Middle frontal gyrus (tissue), 1 donor: Measurements from ENCODE around the gene CCND1.

Experiments used
- DNase-seq: peaks from one replicate; pipeline ENCODE4 v3.0.0-alpha.2; 2015; ENCODE audit warnings: low spot score; ENCODE audit errors: extremely low spot score

Gene CCND1

DNA sequence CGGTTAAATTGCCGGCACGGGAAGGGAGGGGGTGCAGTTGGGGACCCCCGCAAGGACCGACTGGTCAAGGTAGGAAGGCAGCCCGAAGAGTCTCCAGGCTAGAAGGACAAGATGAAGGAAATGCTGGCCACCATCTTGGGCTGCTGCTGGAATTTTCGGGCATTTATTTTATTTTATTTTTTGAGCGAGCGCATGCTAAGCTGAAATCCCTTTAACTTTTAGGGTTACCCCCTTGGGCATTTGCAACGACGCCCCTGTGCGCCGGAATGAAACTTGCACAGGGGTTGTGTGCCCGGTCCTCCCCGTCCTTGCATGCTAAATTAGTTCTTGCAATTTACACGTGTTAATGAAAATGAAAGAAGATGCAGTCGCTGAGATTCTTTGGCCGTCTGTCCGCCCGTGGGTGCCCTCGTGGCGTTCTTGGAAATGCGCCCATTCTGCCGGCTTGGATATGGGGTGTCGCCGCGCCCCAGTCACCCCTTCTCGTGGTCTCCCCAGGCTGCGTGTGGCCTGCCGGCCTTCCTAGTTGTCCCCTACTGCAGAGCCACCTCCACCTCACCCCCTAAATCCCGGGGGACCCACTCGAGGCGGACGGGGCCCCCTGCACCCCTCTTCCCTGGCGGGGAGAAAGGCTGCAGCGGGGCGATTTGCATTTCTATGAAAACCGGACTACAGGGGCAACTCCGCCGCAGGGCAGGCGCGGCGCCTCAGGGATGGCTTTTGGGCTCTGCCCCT is 529 bp upstream of the CCND1 start:
- DNase-seq = no peak

DNA sequence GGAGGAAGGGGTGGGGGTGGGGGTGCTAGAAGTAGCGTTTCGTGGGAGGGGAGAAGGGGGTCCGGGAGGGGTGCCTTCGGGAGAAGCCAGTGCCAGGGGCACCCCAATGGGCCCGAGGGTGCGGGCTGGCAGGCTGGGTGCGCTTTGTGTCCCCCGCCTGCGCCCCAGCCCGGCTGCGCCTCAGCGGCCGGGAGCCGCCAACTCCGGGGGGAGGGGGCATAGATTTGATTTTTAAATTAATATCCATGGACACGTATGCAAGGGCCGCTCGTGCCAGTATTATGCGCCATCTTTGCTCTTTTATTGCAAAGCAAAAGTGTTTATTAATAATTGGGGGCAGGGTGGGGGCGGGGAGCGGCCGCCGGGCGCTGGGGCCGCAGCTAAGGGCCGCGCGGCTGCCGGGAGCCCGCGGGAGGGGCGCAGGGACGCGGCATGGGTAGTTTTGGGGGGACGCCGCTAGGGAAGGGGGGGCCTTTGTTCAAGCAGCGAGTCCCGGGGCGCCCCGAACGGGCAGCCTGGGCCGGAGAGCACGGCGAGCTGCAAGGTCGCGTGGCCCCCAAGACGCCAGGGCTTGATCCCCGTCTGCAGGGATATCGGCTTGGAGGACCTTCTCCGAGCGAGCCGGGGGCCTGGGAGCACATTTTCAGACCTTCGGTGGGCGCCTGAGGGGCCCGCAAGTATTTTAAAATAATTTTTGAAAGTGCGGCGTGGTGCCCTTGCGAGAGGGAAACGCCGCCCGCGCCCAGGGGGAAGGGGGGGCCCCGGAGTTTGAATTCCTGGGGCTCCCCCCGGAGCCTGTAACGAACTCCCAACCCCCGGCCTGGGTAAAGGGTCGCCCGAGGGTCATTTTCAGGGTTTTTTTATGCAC is 959 bp downstream of the CCND1 start:
- no peak for DNase-seq

DNA sequence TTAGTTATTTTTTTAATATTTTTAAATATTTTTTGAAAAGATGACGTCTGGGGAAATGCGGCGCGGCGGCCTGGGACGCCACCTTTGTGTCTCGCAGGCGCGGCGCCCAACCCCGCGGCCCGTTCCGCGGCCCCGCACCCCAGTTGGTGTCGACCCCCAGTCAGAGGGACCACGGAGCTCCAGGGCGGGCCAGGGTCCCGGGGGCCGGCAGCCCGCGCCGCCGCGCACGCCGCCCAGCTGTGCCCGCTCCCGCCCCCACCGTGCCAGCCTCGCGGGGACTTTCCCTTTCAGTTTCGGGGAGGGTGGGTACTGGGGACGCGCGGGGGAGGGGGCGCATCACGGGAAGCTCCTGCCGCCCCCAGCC is 1.6 kb downstream of the CCND1 start:
- DNase-seq = no peak

DNA sequence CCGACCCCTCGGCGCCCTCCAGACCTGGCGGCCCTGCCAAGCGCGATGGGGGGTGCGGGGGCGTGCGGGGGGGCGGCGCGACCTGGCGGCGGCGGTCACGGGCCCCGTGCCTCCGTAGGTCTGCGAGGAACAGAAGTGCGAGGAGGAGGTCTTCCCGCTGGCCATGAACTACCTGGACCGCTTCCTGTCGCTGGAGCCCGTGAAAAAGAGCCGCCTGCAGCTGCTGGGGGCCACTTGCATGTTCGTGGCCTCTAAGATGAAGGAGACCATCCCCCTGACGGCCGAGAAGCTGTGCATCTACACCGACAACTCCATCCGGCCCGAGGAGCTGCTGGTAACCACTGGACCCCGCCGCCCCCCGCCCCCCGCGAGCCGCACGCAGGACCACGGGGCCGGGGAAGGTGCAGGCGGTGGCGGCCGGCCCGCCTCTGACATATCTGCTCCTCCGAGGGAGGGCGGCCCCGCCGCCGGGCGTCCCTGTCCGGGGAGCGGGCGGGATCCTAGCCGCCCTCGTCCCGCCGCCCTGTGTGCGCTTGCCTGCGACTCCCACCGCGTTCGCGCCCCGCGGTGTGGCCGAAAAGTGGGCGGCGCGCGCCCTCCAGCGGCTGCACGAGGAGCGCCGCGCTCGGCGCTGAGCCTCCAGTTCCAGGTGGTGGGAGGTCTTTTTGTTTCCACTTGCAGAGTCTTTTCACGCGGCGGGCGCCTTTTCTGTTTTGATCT is 2.1 kb downstream of the CCND1 start:
- peak; percentile 58 for DNase-seq

DNA sequence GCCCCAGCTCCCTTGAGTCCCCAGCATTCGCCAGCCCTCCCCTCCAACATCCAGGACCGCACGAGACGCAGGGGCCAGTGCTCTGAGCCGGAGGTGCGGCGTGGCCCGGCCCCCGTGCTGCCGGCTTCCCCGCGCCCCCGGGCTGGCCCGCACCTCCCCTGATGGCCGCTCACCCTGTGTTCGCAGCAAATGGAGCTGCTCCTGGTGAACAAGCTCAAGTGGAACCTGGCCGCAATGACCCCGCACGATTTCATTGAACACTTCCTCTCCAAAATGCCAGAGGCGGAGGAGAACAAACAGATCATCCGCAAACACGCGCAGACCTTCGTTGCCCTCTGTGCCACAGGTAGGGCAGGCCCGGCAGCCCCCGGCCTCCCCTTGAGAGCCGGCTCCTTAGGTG is 2.7 kb downstream of the CCND1 start:
- DNase-seq = no peak

DNA sequence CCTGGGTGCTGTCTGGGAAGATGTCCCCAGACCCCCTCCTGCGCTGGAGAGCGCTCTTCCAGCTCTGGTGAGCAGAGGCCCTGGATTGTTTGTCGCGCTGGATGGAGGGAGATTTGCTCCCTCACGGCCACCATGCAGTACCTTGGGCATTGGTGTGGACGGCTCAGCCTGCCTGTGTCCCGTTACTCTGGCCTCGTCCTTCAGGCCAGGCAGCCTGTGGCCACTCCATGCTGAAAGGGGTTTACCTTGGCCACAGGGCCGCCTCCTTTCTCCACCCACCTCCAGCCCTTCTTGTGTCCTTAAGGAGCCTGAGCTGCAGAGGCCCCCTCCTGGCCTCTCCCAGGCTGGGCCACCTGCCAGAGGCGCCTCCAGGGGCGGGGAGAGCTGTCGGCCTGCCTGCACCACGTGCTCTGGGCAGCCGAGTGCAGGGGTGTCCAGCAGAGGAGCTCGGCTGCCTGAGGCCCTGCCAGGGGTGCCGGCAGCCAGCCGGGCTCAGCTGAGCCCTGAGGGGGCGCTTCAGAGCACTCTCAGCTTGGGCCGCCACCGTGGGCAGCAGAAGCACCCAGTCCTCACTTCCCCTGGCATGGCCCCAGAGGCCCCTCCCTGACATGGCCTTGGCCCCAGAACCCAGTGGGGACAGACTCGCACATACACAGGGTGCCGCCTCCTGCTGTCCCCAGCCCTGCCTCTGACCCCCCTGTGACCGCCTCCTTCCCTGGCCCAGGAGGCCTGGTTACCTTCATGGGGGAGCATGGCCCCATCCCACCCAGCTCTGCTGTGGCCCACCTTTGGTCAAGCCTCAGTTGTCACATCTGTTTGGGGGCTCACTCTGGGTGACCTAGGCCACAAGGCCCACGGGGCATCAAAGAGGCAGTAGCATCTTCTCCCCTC is 3.4 kb downstream of the CCND1 start:
- no peak for DNase-seq

DNA sequence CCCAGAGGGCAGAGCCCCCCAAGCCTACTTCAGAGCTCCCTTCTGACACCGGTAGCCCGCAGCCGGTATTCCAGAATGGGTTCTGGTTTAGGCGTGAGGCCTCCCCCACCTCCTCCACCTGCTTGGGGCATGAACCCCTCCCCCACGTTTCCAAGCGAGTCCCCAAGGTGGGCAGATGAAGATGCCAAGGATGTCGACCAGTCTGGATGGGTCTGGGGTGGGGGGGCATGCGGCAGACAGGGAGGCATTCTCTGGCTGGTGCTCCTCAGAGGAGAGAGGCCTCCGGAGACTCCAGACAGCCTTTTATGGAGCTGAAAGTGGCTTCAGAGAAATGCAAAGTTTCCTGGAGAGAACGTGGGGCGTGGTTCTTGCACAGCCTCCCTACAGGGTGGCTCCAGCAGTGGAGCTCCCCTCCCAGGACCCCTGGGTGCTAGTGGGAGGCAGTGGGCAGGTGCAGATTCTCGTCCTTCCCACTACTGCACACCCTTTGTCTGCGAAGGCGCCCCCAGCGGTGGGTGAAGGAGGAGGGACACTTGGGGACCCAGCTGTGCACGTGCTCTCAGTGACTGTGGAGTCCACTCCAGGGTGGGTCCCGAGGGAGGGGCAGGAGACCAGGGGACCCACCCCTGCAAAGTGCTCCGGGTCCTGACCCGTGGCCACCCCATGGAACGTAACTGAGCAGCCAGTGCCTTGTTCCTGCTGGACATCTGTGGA is 4.2 kb downstream of the CCND1 start:
- no peak for DNase-seq

DNA sequence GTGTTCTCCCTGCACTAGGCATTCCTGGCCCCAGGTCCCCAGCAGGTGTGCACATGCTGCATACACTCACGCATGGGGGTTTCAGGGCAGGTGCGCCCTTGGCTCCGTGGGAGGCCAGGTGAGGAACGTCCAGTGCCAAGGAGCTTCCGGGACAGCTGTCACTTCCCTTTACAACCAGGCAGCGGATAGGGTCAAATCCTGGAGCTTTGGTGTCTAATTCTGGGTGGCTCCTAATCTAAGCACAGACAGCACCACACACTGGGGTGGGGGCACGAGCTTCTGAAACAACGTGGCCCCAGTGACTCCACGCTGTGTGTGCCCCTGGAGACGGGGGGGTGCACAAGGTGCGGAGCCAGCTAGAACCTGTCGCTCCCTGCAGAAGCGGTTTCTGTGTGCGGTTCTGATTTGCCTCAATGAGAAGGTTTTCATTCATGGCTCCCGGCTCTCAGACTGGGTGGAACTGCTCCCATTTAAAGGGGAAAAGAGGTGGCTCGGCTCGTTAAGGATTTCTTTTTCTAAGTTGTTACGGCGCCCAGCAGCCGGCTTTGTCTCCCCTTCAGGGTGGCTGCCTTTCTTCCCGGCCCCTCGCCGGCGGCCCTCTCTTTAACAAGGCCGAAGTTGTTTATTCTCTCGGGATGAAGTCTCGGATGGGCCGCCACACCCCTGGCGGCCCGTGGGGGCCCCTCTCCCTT is 5.0 kb downstream of the CCND1 start:
- DNase-seq = no peak

DNA sequence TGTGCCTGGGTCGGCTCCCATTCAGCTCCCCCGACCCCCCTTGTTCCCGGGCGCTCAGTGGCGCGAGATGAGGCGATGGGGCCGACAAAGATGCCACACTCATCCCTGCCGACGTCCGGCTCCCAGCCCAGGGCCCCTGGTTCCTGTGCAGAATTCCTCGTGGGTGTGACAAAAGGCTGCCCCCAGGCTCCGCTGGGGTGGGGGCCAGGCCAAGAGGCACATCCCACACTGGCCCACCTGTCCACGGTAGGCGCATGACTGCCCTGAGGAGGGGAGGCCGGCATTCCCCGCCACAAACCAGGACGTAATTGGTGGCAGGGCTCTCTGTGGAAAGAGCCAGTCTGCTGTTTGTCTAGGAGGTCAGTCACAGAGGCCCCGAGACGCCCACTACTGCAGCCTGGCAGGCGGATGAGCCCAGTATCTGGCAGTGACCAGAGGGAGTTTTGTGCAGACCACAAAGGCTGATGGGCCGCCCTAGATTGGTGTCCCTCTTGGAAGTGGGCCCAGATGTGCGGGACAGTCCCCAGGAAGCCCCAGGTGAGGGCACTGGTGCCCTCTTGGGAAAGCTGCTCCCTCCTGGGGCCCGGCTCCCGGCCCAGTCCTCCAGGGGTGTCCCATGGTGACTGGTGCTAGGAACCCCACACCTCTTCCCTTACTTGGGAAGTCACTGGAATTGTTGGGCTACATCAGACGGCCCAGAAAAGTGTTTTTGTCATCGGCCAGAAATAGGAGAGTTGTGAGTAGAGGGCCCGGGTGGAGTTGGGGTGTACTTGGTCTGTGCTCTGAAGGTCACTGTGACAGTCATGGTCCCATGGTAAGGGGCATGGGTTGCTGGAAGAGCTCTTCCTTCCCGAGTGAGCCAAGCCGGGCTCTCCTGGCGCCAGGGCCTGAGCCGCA is 5.8 kb downstream of the CCND1 start:
- DNase-seq = no peak

DNA sequence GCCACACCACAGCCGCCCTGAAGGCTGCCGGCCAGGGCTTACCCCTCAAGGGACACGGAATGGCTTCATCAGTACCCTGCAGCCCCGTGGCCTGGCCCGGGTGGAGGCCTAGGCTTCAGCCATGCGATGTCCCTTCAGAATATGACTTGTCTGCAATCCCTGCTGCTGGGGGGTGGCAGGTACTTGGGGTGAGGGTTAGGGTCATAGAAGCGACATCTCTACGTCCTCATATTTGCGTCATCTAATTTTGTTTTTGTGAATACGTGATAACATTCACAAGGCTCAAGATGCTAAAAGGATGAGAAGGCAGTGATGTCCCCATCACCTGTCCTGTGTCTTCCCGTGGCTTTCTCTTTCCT is 6.4 kb downstream of the CCND1 start:
- no peak for DNase-seq

DNA sequence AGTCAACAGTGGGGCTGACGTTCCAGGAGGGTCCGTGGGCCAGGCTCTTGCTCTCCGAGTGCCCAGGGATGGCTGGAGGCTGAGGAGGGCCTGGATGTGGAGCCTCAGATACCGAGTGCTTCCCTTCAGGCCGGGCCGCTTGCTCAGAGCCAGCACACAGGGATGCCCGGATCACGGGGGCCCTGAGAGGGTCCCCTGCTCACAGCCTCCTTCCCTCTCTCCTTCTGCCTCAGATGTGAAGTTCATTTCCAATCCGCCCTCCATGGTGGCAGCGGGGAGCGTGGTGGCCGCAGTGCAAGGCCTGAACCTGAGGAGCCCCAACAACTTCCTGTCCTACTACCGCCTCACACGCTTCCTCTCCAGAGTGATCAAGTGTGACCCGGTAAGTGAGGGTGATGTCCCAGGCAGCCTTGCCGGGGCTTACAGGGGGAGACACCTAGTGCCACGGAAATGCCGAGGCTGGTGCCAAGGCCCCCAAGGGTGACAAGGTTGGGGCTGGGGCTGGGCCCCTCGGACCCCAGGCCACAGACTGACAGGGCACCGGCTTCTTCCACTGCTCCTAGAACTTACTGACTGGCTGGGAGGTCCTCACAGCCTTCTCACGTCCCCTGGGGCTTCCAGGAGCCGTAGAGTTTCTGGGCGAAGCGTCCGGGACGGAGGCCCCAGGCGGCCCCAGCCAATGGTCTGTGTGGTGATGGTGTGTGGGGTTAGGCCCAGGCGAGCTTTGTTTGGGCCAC is 7.0 kb downstream of the CCND1 start:
- no peak for DNase-seq

DNA sequence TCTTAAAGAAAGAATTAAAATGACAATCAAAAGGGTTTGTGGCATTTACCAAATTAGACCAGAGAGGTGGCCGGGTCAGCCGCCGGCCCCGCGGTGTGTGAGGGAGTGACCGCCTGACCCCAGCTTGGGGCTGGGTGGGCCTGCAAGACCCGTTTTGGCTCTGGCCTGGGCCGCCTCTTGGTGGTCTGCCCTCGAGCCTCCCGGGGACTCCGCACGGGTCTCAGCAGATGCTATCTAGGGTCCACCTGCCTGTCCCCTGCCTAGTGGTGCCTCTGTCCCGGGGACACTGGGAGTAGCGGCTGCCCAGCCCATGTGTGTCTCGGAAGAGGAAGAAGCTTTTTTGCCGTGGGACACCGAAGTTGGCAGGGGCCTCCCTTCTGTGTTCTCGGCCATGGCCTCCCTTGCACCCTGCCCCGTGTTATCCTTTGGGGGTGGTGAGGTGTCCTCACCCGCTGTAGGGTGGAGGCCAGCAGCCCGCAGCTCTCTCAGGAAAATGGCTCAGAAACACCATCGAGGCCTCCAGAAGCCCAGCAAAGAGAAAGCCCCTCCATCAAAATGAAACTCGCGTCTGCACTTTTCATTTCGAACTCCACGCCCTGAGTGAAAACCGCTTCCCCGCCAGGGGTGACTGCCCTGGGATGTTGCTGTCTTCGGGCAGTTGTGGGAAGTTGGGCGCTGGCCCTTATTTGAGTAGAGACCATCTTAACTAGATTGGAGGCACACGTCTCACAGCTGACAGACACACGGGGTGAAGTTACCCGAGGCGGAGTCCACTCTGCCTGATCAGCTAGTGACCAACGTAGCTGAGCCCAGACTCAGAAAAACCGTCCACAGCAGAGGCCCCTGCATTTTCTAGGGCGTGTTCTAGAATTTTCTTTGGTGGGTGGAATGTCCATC is 8.0 kb downstream of the CCND1 start:
- DNase-seq = no peak

DNA sequence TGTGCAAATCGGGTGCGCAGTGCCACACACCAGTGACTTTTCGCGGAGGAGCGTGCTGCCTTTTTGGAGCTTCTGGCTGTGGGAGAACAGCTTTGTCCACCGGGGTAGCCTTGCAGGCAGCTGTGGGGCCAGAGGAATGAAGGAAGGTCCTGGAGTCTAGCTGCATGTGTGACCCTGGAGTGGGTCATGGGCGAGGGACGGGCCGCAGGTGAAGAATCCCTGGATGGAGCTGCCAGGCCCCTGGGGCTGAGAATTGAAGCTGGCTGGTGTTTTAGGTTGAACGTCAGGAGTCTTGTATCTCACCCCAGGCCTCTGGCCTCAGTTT is 8.6 kb downstream of the CCND1 start:
- DNase-seq = no peak

DNA sequence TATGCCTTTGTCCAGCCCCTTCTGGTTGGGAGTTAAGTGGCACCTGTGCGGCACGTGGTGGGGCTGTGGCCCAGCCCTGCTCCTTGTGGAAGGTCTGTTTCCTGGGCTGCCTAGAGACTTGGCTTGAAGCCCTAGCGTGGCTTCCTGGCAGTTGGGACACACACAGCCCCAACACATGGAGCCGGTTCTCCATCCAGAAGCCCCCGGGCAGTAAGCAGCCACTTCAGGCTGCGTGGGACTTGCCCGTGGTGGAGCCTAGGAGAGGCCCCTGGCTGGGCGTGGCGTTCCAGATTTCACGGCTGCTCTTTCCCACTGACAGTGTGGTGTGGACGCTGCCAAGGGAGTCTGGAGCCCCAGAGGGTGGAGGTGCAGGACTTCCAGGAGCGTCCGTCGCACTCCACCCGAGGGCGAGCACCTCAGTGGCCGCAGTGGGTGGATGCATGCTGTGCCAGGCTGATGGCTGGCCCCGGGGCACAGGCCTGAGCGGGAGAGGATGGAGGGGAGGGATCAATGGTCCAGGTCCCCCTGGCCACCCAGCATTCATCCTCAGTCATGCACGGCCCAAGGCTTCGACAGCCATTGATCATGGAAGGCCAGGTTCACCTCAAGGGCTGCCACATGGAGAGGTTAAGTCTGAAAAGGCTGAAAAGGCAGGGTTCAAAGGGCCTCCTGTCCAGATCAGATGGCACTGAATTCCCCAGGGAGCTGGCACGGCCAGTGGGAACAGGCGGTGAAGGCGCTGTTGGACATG is 9.3 kb downstream of the CCND1 start:
- no peak for DNase-seq

DNA sequence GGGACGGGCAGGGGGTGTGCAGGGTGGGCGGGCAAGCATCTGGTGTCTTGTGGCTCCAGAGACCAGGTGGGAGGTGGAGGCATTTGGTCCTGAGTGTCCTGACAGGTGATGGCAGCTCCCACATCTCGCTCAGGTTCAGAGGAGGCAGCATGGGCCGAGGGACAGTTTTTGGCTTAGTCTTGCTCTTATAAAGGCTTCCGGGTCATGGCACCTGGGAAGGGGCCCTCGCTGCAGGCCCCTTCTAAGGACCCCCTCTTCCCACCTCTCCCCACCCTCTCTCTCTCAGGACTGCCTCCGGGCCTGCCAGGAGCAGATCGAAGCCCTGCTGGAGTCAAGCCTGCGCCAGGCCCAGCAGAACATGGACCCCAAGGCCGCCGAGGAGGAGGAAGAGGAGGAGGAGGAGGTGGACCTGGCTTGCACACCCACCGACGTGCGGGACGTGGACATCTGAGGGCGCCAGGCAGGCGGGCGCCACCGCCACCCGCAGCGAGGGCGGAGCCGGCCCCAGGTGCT is 9.9 kb downstream of the CCND1 start:
- no peak for DNase-seq

DNA sequence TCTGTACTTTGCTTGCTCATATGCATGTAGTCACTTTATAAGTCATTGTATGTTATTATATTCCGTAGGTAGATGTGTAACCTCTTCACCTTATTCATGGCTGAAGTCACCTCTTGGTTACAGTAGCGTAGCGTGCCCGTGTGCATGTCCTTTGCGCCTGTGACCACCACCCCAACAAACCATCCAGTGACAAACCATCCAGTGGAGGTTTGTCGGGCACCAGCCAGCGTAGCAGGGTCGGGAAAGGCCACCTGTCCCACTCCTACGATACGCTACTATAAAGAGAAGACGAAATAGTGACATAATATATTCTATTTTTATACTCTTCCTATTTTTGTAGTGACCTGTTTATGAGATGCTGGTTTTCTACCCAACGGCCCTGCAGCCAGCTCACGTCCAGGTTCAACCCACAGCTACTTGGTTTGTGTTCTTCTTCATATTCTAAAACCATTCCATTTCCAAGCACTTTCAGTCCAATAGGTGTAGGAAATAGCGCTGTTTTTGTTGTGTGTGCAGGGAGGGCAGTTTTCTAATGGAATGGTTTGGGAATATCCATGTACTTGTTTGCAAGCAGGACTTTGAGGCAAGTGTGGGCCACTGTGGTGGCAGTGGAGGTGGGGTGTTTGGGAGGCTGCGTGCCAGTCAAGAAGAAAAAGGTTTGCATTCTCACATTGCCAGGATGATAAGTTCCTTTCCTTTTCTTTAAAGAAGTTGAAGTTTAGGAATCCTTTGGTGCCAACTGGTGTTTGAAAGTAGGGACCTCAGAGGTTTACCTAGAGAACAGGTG is 11.1 kb downstream of the CCND1 start:
- DNase-seq = no peak
